ENCODE results near the gene CHKA. TPM values are rescaled to one million over a fixed set of nuclear protein-coding genes. Genes with fewer than 3 reads are reported as not detected.

Gene CHKA
- polyA plus RNA-seq, 2 donors: 3.7 to 7.3 TPM

DNA sequence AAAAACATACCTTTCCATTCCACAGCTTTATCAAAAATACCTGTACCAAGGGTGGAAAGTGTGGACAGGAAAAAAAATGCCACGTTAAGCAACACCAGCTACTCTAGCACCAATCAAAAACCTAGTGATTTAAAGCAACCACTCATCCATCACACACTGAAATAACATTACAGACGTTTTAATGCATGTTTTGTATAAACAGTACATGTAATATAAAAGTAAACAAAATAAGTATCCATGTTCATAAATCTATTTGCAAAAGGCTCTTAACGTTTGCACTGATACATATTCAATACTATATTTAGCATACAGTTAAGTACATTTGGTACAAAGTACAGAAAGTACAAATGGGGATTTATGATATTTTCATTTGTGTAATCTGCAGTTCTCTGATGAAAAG, 38.7 kb downstream of the CHKA start:
- Histone ChIP-seq H3K9me3 (ENCODE audit: control insufficient read depth in 2 of 2, insufficient read depth in 1 of 2, low read depth in 1 of 2, low read length in 1 of 2) (no peaks in the 10 kb centered on the region), H3K4me1 (ENCODE audit: control insufficient read depth in 2 of 2, insufficient read depth in 2 of 2, low read length in 1 of 2) (peaks cover 0 to 6% of the 10 kb centered on the region in 2 donors), H3K27me3 (ENCODE audit: control insufficient read depth in 1 of 2, insufficient read depth in 2 of 2, low read length in 2 of 2) (no peaks in the 10 kb centered on the region), H3K4me3 (ENCODE audit: low read depth in 1 of 2, low read length in 2 of 2) (no peak overlapping the region), H3K36me3 (ENCODE audit: control insufficient read depth in 2 of 2, insufficient read depth in 2 of 2, low read length in 1 of 2) (no peaks in the 10 kb centered on the region), H3K27ac (ENCODE audit: low read depth in 2 of 2, low read length in 1 of 2) (no peak overlapping the region)
- WGBS, 2 donors: 34% methylated on average over 3 of the region's 3 CpGs

DNA sequence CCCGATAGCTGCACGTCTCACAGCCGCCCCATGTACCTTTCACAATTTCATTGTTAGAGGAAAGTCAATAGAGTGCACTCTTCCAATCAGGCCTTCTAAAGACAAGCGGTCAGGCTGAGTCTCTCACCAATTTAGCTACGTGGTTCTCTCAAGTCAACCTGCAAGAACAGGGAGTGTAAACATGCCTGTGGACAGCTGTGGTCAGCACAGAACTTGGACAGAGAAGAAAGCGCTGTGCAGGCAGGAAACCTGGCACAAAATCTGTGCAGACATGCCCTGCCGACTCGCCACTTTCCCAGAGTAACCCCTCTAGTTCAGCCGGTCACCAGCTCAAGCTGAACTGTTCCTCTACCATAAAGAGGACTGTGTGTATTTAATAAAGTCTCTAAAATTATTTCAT, 39.5 kb downstream of the CHKA start:
- no peaks in the 10 kb centered on the region for H3K36me3 ChIP-seq (ENCODE audit: control insufficient read depth in 2 of 2, insufficient read depth in 2 of 2, low read length in 1 of 2)
- peaks cover 0 to 7% of the 10 kb centered on the region in 2 donors for H3K4me1 ChIP-seq (ENCODE audit: control insufficient read depth in 2 of 2, insufficient read depth in 2 of 2, low read length in 1 of 2)
- whole genome bisulfite sequencing, 2 donors: 70% methylated on average over 9 of the region's 9 CpGs
- H3K4me3 ChIP-seq (ENCODE audit: low read depth in 1 of 2, low read length in 2 of 2): no peak overlapping the region
- H3K27ac ChIP-seq (ENCODE audit: low read depth in 2 of 2, low read length in 1 of 2): no peak overlapping the region
- H3K9me3 ChIP-seq (ENCODE audit: control insufficient read depth in 2 of 2, insufficient read depth in 1 of 2, low read depth in 1 of 2, low read length in 1 of 2): no peaks in the 10 kb centered on the region
- no peaks in the 10 kb centered on the region for H3K27me3 ChIP-seq (ENCODE audit: control insufficient read depth in 1 of 2, insufficient read depth in 2 of 2, low read length in 2 of 2)

DNA sequence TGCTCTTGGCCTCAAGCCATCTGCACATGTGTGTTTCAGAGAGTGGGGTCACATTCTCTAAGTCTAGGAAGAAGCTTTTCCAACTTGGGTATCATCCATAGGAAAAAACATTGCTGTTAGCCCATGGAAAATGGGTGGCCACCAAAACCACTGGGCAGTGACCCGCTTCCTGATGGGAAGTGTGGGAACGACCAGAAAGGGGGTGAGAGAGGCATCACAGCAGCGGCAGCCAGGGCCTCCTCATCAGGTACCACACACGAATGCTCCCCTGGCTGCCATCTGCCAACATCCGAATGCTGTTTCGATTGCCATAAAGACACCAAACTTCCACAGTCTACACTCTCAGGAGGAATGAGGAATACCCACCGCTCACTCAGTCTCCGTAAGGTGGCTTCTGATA, 40.3 kb downstream of the CHKA start:
- Histone ChIP-seq H3K27ac (ENCODE audit: low read depth in 2 of 2, low read length in 1 of 2) (no peak overlapping the region), H3K9me3 (ENCODE audit: control insufficient read depth in 2 of 2, insufficient read depth in 1 of 2, low read depth in 1 of 2, low read length in 1 of 2) (no peaks in the 10 kb centered on the region), H3K4me3 (ENCODE audit: low read depth in 1 of 2, low read length in 2 of 2) (no peak overlapping the region), H3K36me3 (ENCODE audit: control insufficient read depth in 2 of 2, insufficient read depth in 2 of 2, low read length in 1 of 2) (no peaks in the 10 kb centered on the region), H3K4me1 (ENCODE audit: control insufficient read depth in 2 of 2, insufficient read depth in 2 of 2, low read length in 1 of 2) (peaks cover 0 to 7% of the 10 kb centered on the region in 2 donors), H3K27me3 (ENCODE audit: control insufficient read depth in 1 of 2, insufficient read depth in 2 of 2, low read length in 2 of 2) (no peaks in the 10 kb centered on the region)
- WGBS, 2 donors: 93 to 94% methylated on average over 8 of the region's 8 CpGs

- H3K36me3 ChIP-seq (ENCODE audit: control insufficient read depth in 2 of 2, insufficient read depth in 2 of 2, low read length in 1 of 2): no peaks in the 10 kb centered on the region
- H3K27me3 ChIP-seq (ENCODE audit: control insufficient read depth in 1 of 2, insufficient read depth in 2 of 2, low read length in 2 of 2): no peaks in the 10 kb centered on the region
- WGBS, 2 donors: 70 to 75% methylated on average over 8 of the region's 8 CpGs
- H3K4me3 ChIP-seq (ENCODE audit: low read depth in 1 of 2, low read length in 2 of 2): no peak overlapping the region
- no peaks in the 10 kb centered on the region for H3K9me3 ChIP-seq (ENCODE audit: control insufficient read depth in 2 of 2, insufficient read depth in 1 of 2, low read depth in 1 of 2, low read length in 1 of 2)
- peaks cover 0 to 7% of the 10 kb centered on the region in 2 donors for H3K4me1 ChIP-seq (ENCODE audit: control insufficient read depth in 2 of 2, insufficient read depth in 2 of 2, low read length in 1 of 2)
- H3K27ac ChIP-seq (ENCODE audit: low read depth in 2 of 2, low read length in 1 of 2): no peak overlapping the region
Observed at GRCh38 chr11:68077617-68078582, 43.3 kb downstream of the CHKA start.

- no peak overlapping the region for H3K4me3 ChIP-seq (ENCODE audit: low read depth in 1 of 2, low read length in 2 of 2)
- no peaks in the 10 kb centered on the region for H3K36me3 ChIP-seq (ENCODE audit: control insufficient read depth in 2 of 2, insufficient read depth in 2 of 2, low read length in 1 of 2)
- no peaks in the 10 kb centered on the region for H3K9me3 ChIP-seq (ENCODE audit: control insufficient read depth in 2 of 2, insufficient read depth in 1 of 2, low read depth in 1 of 2, low read length in 1 of 2)
- H3K4me1 ChIP-seq (ENCODE audit: control insufficient read depth in 2 of 2, insufficient read depth in 2 of 2, low read length in 1 of 2): peaks cover 0 to 7% of the 10 kb centered on the region in 2 donors
- H3K27ac ChIP-seq (ENCODE audit: low read depth in 2 of 2, low read length in 1 of 2): no peak overlapping the region
- no peaks in the 10 kb centered on the region for H3K27me3 ChIP-seq (ENCODE audit: control insufficient read depth in 1 of 2, insufficient read depth in 2 of 2, low read length in 2 of 2)
- 84 to 87% methylated on average over 11 of the region's 11 CpGs for WGBS, 2 donors
Observed at GRCh38 chr11:68076371-68077042, 44.7 kb downstream of the CHKA start.

- WGBS, 2 donors: 83 to 92% methylated on average over 10 of the region's 10 CpGs
- peaks cover under 1 to 3% of the 10 kb centered on the region in 2 donors for H3K36me3 ChIP-seq (ENCODE audit: control insufficient read depth in 2 of 2, insufficient read depth in 2 of 2, low read length in 1 of 2)
Observed at GRCh38 chr11:68074584-68075352, 46.4 kb downstream of the CHKA start.

GRCh38 chr11:68071281-68072048, 49.7 kb downstream of the CHKA start:
- Histone ChIP-seq H3K4me1 (ENCODE audit: control insufficient read depth in 2 of 2, insufficient read depth in 2 of 2, low read length in 1 of 2) (no peaks in the 10 kb centered on the region), H3K4me3 (ENCODE audit: low read depth in 1 of 2, low read length in 2 of 2) (no peak overlapping the region), H3K27ac (ENCODE audit: low read depth in 2 of 2, low read length in 1 of 2) (no peak overlapping the region), H3K36me3 (ENCODE audit: control insufficient read depth in 2 of 2, insufficient read depth in 2 of 2, low read length in 1 of 2) (peaks cover 6% of the 10 kb centered on the region in 2 donors), H3K9me3 (ENCODE audit: control insufficient read depth in 2 of 2, insufficient read depth in 1 of 2, low read depth in 1 of 2, low read length in 1 of 2) (no peaks in the 10 kb centered on the region), H3K27me3 (ENCODE audit: control insufficient read depth in 1 of 2, insufficient read depth in 2 of 2, low read length in 2 of 2) (no peaks in the 10 kb centered on the region)
- WGBS, 2 donors: 80 to 89% methylated on average over 3 of the region's 3 CpGs

More at GRCh38 chr11:68074584-68075352, 46.4 kb downstream of the CHKA start:
- Histone ChIP-seq H3K4me1 (ENCODE audit: control insufficient read depth in 2 of 2, insufficient read depth in 2 of 2, low read length in 1 of 2) (peaks cover 0 to 7% of the 10 kb centered on the region in 2 donors), H3K4me3 (ENCODE audit: low read depth in 1 of 2, low read length in 2 of 2) (no peak overlapping the region), H3K9me3 (ENCODE audit: control insufficient read depth in 2 of 2, insufficient read depth in 1 of 2, low read depth in 1 of 2, low read length in 1 of 2) (no peaks in the 10 kb centered on the region), H3K27ac (ENCODE audit: low read depth in 2 of 2, low read length in 1 of 2) (no peak overlapping the region), H3K27me3 (ENCODE audit: control insufficient read depth in 1 of 2, insufficient read depth in 2 of 2, low read length in 2 of 2) (no peaks in the 10 kb centered on the region)

- 88 to 91% methylated on average over 5 of the region's 5 CpGs for WGBS, 2 donors
- Histone ChIP-seq H3K4me1 (ENCODE audit: control insufficient read depth in 2 of 2, insufficient read depth in 2 of 2, low read length in 1 of 2) (no peaks in the 10 kb centered on the region), H3K27me3 (ENCODE audit: control insufficient read depth in 1 of 2, insufficient read depth in 2 of 2, low read length in 2 of 2) (no peaks in the 10 kb centered on the region), H3K9me3 (ENCODE audit: control insufficient read depth in 2 of 2, insufficient read depth in 1 of 2, low read depth in 1 of 2, low read length in 1 of 2) (no peaks in the 10 kb centered on the region), H3K36me3 (ENCODE audit: control insufficient read depth in 2 of 2, insufficient read depth in 2 of 2, low read length in 1 of 2) (peaks cover 6 to 9% of the 10 kb centered on the region in 2 donors), H3K27ac (ENCODE audit: low read depth in 2 of 2, low read length in 1 of 2) (no peak overlapping the region), H3K4me3 (ENCODE audit: low read depth in 1 of 2, low read length in 2 of 2) (no peak overlapping the region)
Observed at GRCh38 chr11:68067991-68068390, 53.2 kb downstream of the CHKA start.

- H3K27me3 ChIP-seq (ENCODE audit: control insufficient read depth in 1 of 2, insufficient read depth in 2 of 2, low read length in 2 of 2): no peaks in the 10 kb centered on the region
- H3K36me3 ChIP-seq (ENCODE audit: control insufficient read depth in 2 of 2, insufficient read depth in 2 of 2, low read length in 1 of 2): peaks cover 6 to 9% of the 10 kb centered on the region in 2 donors
- H3K27ac ChIP-seq (ENCODE audit: low read depth in 2 of 2, low read length in 1 of 2): no peak overlapping the region
- 73 to 79% methylated on average over 3 of the region's 3 CpGs for WGBS, 2 donors
- no peak overlapping the region for H3K4me3 ChIP-seq (ENCODE audit: low read depth in 1 of 2, low read length in 2 of 2)
- no peaks in the 10 kb centered on the region for H3K9me3 ChIP-seq (ENCODE audit: control insufficient read depth in 2 of 2, insufficient read depth in 1 of 2, low read depth in 1 of 2, low read length in 1 of 2)
- no peaks in the 10 kb centered on the region for H3K4me1 ChIP-seq (ENCODE audit: control insufficient read depth in 2 of 2, insufficient read depth in 2 of 2, low read length in 1 of 2)
Observed at GRCh38 chr11:68066742-68067141, 54.4 kb downstream of the CHKA start.
